NT2/D1 (cell line): ENCODE results near the gene PRLHR.
"Not testable (repeated sequence)": the region's sequence is repeated elsewhere in the genome, so short reads cannot be mapped to it uniquely, and the experiment has no call there.

ENCODE experiments used
- DNase-seq: peaks from one replicate; pipeline ENCODE4 v3.0.0-alpha.2; 2011; ENCODE audit warnings: low read depth, low spot score
- H3K27me3 ChIP-seq: 2 replicates; pipeline ENCODE4 v1.6.0; 2011; ENCODE audit warnings: mild to moderate bottlenecking; ENCODE audit not compliant: insufficient read length, insufficient read depth
- H3K36me3 ChIP-seq: 2 replicates; pipeline ENCODE4 v1.6.1; 2011; ENCODE audit warnings: mild to moderate bottlenecking, low read length, mixed read lengths; ENCODE audit not compliant: insufficient read depth, insufficient read length
- H3K4me1 ChIP-seq: 2 replicates; pipeline ENCODE4 v1.5.1; 2011; ENCODE audit not compliant: insufficient read depth, insufficient read length
- H3K4me3 ChIP-seq: 2 replicates; pipeline ENCODE4 v1.5.1; 2011; ENCODE audit warnings: low read depth; ENCODE audit not compliant: insufficient read length
- H3K9ac ChIP-seq: 2 replicates; pipeline ENCODE4 v1.6.0; 2011; ENCODE audit warnings: low read depth; ENCODE audit not compliant: insufficient read length
- H3K9me3 ChIP-seq: 2 replicates; pipeline ENCODE4 v1.5.1; 2011; ENCODE audit warnings: mild to moderate bottlenecking, low read length; ENCODE audit not compliant: insufficient read depth
- SUZ12 ChIP-seq: IDR thresholded peaks from 2 replicates; pipeline ENCODE4 v1.6.1; 2011; ENCODE audit not compliant: insufficient read length, insufficient read depth; ENCODE audit errors: extremely low read depth
- YY1 ChIP-seq: IDR thresholded peaks from 2 replicates; pipeline ENCODE4 v1.6.1; 2011; ENCODE audit not compliant: insufficient read length, insufficient read depth
- ZNF274 ChIP-seq: IDR thresholded peaks from 2 replicates; pipeline ENCODE4 v1.6.1; 2011; ENCODE audit warnings: mild to moderate bottlenecking, low read depth, low read length

Gene PRLHR

DNA sequence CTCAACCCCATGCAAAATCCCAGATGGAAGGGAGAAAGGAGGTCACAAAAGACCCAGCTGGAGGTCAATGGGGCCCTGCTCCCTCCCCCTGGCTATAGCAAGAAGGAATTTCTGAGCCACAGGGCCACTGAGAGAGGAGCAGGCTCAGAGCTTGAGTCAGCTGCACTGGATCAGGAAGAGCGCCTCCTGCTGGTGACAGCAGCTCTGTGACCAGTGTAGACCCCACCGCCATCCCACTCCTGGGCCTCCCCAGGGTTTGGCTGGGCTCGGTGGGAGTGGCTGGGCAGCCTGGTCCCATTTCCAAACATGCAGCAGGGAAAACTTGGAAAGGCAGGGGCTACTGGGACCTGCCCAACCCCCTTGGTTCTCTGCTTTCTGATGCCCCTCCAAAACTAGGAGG lies 31.5 kb upstream of the PRLHR start:
- no peak for TF ChIP-seq SUZ12
- no peak for TF ChIP-seq YY1
- no peak for TF ChIP-seq ZNF274
- H3K9ac ChIP-seq = no peak overlapping the region
- H3K36me3 ChIP-seq = no peaks in the 10 kb centered on the region
- no peaks in the 10 kb centered on the region for H3K27me3 ChIP-seq
- no peak overlapping the region for H3K4me3 ChIP-seq
- H3K4me1 ChIP-seq = no peaks in the 10 kb centered on the region
- no peak for DNase-seq
- no peaks in the 10 kb centered on the region for H3K9me3 ChIP-seq

GRCh38 chr10:118625504-118625903 lies 30.1 kb upstream of the PRLHR start:
- Histone ChIP-seq H3K36me3 (no peaks in the 10 kb centered on the region), H3K9ac (no peak overlapping the region), H3K27me3 (no peaks in the 10 kb centered on the region), H3K9me3 (no peaks in the 10 kb centered on the region), H3K4me1 (peaks cover 3% of the 10 kb centered on the region), H3K4me3 (no peak overlapping the region)
- TF ChIP-seq ZNF274 (no peak), SUZ12 (no peak), YY1 (no peak)
- DNase-seq = no peak

DNA sequence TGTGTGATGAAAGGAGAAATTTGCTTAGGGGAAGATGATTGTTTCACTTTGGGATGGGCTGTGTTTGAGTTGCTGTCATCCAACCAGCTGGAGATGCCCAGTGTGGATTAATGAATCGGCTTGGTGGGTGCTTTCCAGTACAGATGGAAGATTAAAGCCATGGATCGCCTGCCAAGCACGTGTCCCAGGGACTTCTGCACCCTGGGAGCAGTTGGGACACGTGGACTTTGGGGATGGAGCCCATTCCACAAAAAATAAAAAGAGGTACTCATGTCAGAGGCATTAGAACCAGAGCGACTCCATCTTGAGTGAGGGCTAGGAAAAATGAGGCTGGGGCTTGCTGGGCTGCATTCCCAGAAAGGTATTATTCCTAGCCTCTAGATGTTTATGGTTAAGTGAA lies 29.3 kb upstream of the PRLHR start:
- Histone ChIP-seq H3K4me1 (peaks cover 3% of the 10 kb centered on the region), H3K9ac (no peak overlapping the region), H3K4me3 (no peak overlapping the region), H3K36me3 (no peaks in the 10 kb centered on the region), H3K27me3 (no peaks in the 10 kb centered on the region), H3K9me3 (no peaks in the 10 kb centered on the region)
- no peak for DNase-seq
- TF ChIP-seq SUZ12 (no peak), ZNF274 (no peak), YY1 (no peak)

DNA sequence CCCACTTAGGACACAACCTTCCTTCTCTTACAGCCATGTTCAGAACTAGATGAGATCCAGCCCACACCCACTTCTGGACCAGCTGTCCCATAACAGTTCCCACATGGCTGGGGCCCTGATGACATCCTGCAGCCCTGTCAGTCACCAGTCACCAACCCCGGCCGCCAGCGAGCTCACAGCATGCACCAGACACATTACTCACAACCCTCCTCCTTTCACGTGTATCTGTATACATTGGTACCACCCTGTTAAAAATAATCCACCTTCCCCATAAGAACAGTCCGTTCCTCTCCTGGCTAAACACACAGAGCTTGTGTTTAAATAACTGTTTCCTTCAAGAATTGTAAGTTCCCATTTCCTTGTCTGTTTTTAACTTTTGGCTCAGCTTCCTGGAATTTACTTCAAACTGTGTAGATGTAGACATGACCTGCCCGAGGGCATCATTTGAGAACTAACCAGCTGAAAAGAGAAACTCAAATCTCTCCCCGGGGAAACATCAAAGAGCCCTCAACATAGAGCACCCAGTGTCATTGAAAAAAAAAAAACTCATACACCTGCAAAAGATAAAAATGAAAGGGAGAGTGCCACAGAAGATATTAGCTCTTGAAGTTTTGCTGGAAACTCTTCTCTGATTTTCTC lies 26.0 kb upstream of the PRLHR start:
- no peaks in the 10 kb centered on the region for H3K36me3 ChIP-seq
- DNase-seq = no peak
- no peak for TF ChIP-seq ZNF274

GRCh38 chr10:118613863-118614262 lies 18.4 kb upstream of the PRLHR start:
- H3K4me1 ChIP-seq, H3K9ac ChIP-seq, H3K4me3 ChIP-seq: not testable (repeated sequence)

More for the DNA sequence above, 26.0 kb upstream of the PRLHR start:
- Histone ChIP-seq H3K9me3 (no peaks in the 10 kb centered on the region), H3K4me1 (peaks cover 3% of the 10 kb centered on the region), H3K9ac (no peak overlapping the region), H3K4me3 (no peak overlapping the region), H3K27me3 (no peaks in the 10 kb centered on the region)

DNA sequence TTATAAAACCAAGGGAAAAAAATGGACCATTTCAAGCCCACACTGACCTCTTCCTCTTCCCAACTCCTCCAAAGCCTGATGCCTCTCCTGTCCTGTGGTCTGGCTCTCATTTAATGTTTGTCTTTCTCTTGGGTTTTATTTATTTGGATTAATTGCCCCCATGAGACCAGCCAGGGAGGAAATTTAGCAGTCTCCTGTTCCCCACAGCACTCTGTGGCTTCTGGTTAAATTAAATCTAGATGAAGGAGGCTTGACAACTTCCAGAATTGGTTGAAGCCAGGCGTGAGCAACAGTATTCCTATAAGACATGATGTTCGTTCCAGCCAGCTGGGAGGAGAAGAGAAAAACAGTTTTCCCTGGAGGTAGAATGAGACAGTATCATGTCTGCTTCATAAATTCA lies 15.1 kb upstream of the PRLHR start:
- H3K9ac ChIP-seq = no peak overlapping the region
- no peaks in the 10 kb centered on the region for H3K27me3 ChIP-seq
- DNase-seq = no peak

More at GRCh38 chr10:118613863-118614262, 18.4 kb upstream of the PRLHR start:
- not testable (repeated sequence) for H3K9me3 ChIP-seq, H3K36me3 ChIP-seq, H3K27me3 ChIP-seq, DNase-seq

GRCh38 chr10:118607768-118608354 lies 12.4 kb upstream of the PRLHR start:
- no peak overlapping the region for H3K9ac ChIP-seq
- no peaks in the 10 kb centered on the region for H3K36me3 ChIP-seq
- no peaks in the 10 kb centered on the region for H3K27me3 ChIP-seq
- peaks cover 15% of the 10 kb centered on the region; the same call in 1 of the 2 replicates for H3K9me3 ChIP-seq
- no peaks in the 10 kb centered on the region for H3K4me1 ChIP-seq
- TF ChIP-seq SUZ12 = no peak
- TF ChIP-seq ZNF274 = no peak
- no peak for TF ChIP-seq YY1
- DNase-seq = no peak
- no peak overlapping the region for H3K4me3 ChIP-seq

More for the DNA sequence above, 15.1 kb upstream of the PRLHR start:
- no peak overlapping the region for H3K4me3 ChIP-seq
- H3K36me3 ChIP-seq = no peaks in the 10 kb centered on the region
- no peak for TF ChIP-seq ZNF274
- TF ChIP-seq YY1 = no peak
- H3K9me3 ChIP-seq = peaks cover 15% of the 10 kb centered on the region; the same call in 1 of the 2 replicates
- H3K4me1 ChIP-seq = no peaks in the 10 kb centered on the region

- no peak overlapping the region for H3K4me3 ChIP-seq
These were observed 10.2 kb upstream of the PRLHR start for GRCh38 chr10:118605694-118606093.

More at GRCh38 chr10:118605694-118606093, 10.2 kb upstream of the PRLHR start:
- TF ChIP-seq ZNF274 (no peak), SUZ12 (no peak), YY1 (no peak)
- H3K36me3 ChIP-seq = no peaks in the 10 kb centered on the region
- H3K9me3 ChIP-seq = peaks cover 15% of the 10 kb centered on the region; the same call in 1 of the 2 replicates
- no peaks in the 10 kb centered on the region for H3K4me1 ChIP-seq
- no peak overlapping the region for H3K9ac ChIP-seq
- no peak for DNase-seq
- H3K27me3 ChIP-seq = no peaks in the 10 kb centered on the region
